GM19023 (cell line): Measurements from ENCODE around the gene SHROOM4.

ENCODE experiments used
- ATAC-seq: cut with Tn5 transposase; IDR thresholded peaks from one replicate; pipeline ENCODE4 v1.9.1; 2021; ENCODE audit warnings: mild to moderate bottlenecking, moderate library complexity; ENCODE audit not compliant: unreplicated experiment

Gene SHROOM4

GRCh38 chrX:50787099-50787498 is 26.9 kb downstream of the SHROOM4 start:
- ATAC-seq, result no peak

- ATAC-seq, result no peak
Observed at GRCh38 chrX:50780144-50780543, 33.9 kb downstream of the SHROOM4 start.

GRCh38 chrX:50779694-50780093 is 34.3 kb downstream of the SHROOM4 start:
- no peak for ATAC-seq

DNA sequence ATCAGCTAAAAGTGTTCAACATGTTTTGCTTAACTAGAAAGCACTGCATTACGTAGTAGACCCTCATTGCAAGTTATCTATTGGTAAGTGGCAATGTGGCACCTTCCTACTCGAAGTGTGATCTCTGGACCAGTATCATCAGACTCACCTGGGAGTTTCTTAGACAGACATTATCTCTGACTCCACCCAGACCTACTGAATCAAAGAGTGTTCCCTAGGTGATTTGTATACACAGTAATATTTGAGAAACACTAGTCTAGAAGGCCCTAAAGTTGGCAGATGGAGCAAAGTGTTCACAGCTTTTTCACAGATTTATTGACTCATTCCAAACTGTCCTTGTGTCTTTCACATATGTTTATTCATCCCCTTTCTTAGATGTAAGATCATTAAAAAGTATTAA is 35.7 kb downstream of the SHROOM4 start:
- ATAC-seq, result no peak

DNA sequence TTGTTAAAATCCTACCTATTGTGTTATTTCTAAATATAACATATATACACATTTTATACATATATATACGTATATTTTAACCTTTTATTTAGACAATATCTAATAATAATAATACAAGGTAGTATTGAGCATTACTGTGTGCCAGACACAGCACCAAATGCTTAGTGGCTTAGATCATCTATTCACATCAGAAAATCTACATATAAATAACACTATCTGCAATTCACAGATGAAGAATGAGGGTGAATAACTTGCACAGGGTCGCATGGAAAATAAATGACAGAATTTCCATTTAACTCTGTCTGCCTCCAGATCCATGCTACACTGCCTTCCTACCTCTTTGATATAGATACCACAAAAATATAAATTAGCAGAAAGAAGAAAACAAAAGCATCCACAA is 37.7 kb downstream of the SHROOM4 start:
- ATAC-seq, result no peak

GRCh38 chrX:50771382-50771781 is 42.6 kb downstream of the SHROOM4 start:
- ATAC-seq, result no peak

DNA sequence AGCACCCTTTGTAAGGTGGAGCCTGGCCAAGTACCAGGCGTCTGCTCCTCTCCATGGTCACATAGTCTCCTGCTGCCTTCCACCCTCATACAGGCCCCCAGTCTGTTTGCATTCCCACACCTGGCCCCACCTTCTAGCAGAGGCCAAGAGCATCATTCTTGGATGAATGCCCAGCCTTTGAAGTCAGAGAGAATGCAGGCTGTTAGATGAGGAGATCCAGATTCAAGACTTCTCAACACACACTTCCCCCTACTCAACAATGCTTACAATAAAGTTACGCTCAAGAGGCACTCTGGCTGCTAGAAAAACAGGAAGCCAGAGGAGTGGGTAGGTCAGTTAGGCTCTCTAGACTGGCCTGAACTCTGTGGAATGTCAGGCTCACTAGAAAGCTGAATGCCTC is 43.3 kb downstream of the SHROOM4 start:
- no peak for ATAC-seq

DNA sequence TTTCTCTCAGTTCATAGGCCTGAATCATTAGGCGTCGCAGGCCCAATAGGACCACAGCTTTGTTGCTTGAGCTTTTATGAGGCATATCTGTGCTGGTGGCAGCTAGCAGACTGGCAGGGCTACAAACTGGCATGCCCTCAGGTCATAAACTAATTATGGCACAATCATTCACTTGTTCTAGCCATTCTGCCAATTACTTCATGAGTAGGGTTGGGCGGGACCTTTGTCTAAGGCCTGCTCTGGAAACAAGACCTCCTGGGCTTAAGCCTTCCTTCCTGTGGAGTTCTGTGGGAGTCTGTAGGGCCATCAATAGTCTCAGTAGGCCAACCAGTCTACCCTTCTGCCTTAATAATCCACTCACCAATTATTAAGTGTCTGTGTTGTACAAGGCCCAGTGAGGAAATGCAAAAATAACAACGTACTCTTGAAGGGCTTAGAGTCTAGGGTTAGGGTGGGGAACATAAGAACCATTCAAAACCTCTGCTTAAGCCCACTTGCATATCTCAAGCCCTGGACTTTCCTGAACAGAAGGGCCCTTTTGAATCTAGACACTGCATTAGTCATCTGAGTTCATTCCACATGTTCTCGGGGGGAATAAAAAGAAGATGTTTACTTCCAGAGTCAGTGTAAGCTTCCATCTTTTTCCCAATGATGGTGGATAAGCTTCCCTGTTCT is 44.5 kb downstream of the SHROOM4 start:
- ATAC-seq, result no peak

- no peak for ATAC-seq
Observed at GRCh38 chrX:50768801-50769200, 45.2 kb downstream of the SHROOM4 start.

DNA sequence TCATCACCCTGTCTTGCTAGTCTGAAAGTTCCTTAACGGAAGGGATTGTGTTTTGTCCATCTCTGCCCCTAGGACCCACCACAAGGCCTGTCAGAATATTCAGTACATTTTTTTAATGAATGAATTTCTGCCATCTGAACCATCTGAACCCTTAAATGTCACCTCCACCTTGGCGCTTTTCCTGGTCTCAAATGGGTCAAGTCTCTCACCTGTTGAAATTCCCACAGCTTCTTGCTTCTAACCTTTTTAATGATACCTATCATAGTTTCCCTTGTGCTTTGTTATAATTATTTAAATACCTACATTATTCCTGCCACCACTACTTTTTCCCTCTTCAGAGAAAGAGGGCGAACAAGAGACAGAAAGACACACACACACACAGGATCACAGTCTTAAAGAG is 48.0 kb downstream of the SHROOM4 start:
- ATAC-seq, result no peak

DNA sequence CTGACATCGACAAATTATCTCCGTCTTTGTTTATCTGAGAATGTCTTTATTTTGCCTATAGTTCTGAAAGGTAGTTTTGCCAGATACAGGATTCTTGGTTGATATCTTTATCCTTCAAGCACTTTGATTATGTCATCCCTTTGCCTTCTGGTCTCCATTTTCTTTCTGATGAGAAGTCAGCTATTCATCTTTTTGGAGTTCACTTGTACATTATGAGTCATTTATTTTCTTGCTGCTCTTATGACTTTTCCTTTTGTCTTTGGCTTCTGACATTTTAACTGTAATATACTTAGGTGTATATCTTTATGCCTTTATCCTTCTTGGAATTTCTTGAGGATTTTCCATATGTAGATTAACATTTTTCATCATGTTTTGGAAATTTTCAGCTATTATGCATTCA is 51.4 kb downstream of the SHROOM4 start:
- no peak for ATAC-seq

DNA sequence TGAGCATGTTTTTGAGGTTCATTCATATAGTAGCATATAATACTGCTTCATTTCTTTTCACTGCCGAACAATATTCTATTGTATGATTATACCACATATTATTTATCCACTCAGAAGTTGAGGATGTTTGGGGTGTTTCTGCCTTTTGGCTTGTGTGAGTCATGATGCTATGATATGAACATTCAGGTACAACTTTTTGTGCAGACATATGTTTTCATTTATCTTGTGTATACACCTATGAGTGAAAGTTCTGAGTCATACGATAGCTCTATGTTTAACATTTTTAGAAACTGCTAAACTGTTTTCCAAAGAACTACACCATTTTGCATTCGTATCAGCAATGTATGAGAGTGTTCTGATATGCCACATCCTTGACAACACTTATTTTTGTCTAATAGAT is 57.7 kb downstream of the SHROOM4 start:
- no peak for ATAC-seq

DNA sequence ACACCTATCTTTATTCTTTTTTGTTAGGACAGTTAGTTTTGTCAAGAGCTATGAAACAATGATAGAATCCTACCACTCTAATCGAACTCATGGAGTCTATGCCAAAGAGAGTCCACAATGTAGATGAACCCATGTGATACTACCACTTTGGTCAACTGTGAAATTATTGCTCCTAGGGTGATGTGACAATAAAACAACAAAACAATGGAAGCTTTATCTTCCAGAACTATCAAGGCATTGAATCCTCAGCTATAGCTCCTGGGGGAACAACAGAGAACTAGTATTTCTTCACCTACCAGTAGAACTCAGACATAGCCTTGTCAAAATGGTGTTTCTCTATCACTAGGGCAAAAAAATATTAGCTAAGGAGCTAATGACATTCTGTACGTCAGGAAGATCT is 62.9 kb downstream of the SHROOM4 start:
- ATAC-seq, result no peak

DNA sequence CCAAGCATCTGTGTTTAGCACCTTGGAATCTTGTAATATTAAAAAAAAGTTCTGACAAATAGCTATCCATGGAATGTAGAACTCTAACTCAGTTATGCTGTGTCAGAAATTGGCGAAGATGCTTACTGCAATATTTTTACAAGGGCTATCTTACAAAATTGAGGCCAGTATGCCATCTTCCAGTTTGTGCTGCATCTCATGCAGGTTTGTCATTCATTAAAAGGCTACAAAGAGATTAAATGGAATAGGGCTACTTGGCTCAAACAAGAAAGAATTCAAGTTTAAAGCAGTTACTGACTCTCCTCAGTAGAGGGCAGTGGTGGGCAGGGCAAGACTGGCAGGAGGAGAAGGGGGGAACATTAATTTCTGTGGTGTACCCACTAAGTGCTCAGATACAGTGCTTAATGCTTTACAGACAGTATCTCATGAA is 66.5 kb downstream of the SHROOM4 start:
- no peak for ATAC-seq

DNA sequence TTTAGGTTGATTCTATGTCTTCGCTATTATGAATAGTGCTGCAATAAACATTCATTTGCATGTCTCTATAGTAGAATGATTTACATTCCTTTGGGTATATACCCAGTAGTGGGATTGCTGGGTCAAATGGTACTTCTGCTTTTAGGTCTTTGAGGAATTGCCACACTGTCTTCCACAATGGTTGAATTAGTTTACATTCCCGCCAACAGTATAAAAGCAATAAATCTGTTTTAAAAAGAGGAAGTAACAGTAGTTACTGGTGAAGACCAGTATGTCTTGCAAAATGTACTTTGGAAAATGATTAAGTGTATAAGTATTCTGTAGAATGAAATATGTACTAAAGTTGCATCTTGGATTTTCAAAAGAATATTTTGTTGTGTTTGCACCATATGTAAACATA is 77.3 kb downstream of the SHROOM4 start:
- no peak for ATAC-seq

DNA sequence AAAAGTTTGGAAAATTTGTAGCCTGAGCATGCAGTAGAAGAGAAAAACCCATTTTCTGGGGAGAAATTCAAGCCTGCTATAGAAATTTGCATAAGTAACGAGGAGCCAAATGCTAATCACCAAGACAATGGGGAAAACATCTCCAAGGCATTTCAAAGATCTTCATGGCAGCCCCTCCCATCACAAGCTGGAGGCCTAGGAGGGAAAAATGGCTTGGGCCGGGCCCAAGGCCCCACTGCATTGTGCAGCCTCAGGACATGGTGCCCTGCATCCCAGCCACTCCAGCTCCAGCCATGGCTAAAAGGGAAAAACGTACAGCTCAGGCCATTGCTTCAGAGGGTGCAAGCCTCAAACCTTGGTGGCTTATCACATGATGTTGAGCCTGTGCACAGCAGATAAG is 87.7 kb downstream of the SHROOM4 start:
- no peak for ATAC-seq

DNA sequence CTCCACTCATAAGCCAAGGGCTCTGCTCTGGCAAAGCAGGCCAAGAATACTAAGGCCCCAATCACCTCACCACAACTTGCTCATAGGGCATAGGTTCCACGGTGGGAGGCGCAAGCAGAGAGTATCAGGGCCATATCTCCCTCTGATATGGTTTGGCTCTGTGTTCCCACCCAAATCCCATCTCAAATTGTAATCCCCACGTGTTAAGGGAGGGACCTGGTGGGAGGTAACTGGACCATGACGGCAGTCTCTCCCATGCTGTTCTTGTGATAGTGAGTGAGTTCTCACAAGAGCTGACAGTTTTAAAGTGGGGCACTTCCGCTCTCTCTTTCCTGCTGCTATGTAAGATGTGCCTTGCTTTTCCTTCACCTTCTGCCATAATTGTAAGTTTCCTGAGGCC is 88.7 kb downstream of the SHROOM4 start:
- no peak for ATAC-seq

DNA sequence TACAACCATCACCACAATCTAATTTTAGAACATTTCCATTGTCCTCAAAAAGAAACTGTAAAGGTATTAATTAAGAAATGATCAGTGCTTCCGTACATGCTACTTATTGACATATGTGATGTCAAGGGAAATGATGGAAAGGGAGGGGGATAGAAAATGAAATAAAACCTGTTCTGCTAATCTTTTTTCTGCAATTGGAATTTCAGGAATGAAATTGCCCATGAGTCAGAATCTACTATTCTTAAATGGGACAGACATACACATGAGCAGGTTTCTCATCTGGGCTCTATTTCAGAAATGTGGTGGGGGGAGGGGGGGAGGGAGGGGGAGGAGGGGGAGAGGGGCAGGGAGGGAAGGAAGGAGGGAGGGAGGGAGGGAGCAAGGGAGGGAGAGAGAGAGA is 91.0 kb downstream of the SHROOM4 start:
- no peak for ATAC-seq

- ATAC-seq, result no peak
Observed at GRCh38 chrX:50721764-50722521, 92.1 kb downstream of the SHROOM4 start.

- ATAC-seq, result no peak
Observed at GRCh38 chrX:50719614-50720013, 94.4 kb downstream of the SHROOM4 start.

- no peak for ATAC-seq
Observed at GRCh38 chrX:50718776-50719175, 95.2 kb downstream of the SHROOM4 start.

DNA sequence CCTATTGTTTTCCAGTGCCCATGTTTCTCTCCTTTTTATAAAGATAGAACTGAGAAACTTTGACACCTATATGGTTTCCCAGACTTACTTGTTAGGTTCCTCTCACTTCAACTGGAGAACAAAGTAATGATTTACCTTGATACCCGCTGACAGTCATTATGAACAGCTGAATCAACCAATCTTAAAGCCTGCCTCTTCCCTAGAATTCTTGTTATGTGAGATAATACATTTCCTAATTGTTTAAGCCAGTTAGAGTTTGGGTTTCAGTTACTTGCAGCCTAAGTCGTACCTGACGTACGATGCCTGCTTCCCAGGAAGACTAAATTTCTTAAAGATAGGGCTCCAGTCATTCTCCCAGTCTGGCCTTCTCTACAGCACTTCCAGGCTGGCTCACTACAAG is 97.3 kb downstream of the SHROOM4 start:
- ATAC-seq, result no peak

- ATAC-seq, result no peak
Observed at GRCh38 chrX:50712777-50713176, 101.2 kb downstream of the SHROOM4 start.
